WTC11 (cell line): Measurements from ENCODE around the gene SLC46A1. TPM values are rescaled to one million over a fixed set of nuclear protein-coding genes. Genes with fewer than 3 reads are reported as not detected.
A peak's percentile ranks its signal among the peaks of the same experiment; 100 is the strongest.

Source experiments
- ATAC-seq: fragments of 200-7000 bp; cut with Tn5 transposase; 2 replicates; pipeline ENCODE4 v1.10.0; 2021; ENCODE audit warnings: mild to moderate bottlenecking, moderate library complexity
- CTCF ChIA-PET: fragments of 300-600 bp; sonication (Branson Sonifier 250); formaldehyde crosslinking; loops from one replicate; lab custom pipeline; 2021; ENCODE audit warnings: antibody characterized with exemption; lab: Charles Lee
- POLR2A ChIA-PET: fragments of 350-600 bp; sonication (Branson Sonifier 250); formaldehyde crosslinking; loops from one replicate; lab custom pipeline; 2021; ENCODE audit warnings: antibody characterized with exemption; lab: Charles Lee
- DNase-seq: peaks from one replicate; pipeline ENCODE4 v3.0.0; 2021; ENCODE audit warnings: low spot score
- H3K27ac Mint-ChIP-seq: 2 replicates; pipeline ENCODE4 v1.8.0; 2021; ENCODE audit warnings: mixed read lengths
- H3K27me3 Mint-ChIP-seq: 2 replicates; pipeline ENCODE4 v1.8.0; 2021; ENCODE audit warnings: low read depth, mild to moderate bottlenecking, moderate library complexity, mixed read lengths
- H3K36me3 Mint-ChIP-seq: 2 replicates; pipeline ENCODE4 v1.8.0; 2021; ENCODE audit warnings: mixed read lengths
- H3K4me1 Mint-ChIP-seq: 2 replicates; pipeline ENCODE4 v1.8.0; 2022; ENCODE audit warnings: mixed read lengths
- H3K4me3 Mint-ChIP-seq: 2 replicates; pipeline ENCODE4 v1.8.0; 2021; ENCODE audit warnings: mild to moderate bottlenecking, moderate library complexity, mixed read lengths
- H3K9me3 Mint-ChIP-seq: 2 replicates; pipeline ENCODE4 v1.8.0; 2021; ENCODE audit warnings: mixed read lengths
- AFF4 ChIP-seq: sonication (generic); formaldehyde crosslinking; IDR thresholded peaks from 2 replicates; pipeline ENCODE4 v1.8.1; 2023; ENCODE audit warnings: mild to moderate bottlenecking, missing genetic modification reagents, borderline replicate concordance
- AR ChIP-seq: fragments of 250-450 bp; sonication (Bioruptor Pico); IDR thresholded peaks from 2 replicates; pipeline ENCODE4 v1.9.0; 2021; ENCODE audit warnings: mild to moderate bottlenecking
- ATF3 ChIP-seq: sonication (generic); formaldehyde crosslinking; conservative IDR thresholded peaks from 2 replicates; pipeline ENCODE4 v1.8.1; 2022; ENCODE audit warnings: mild to moderate bottlenecking, missing genetic modification reagents
- GABPB1 ChIP-seq: sonication (generic); formaldehyde crosslinking; IDR thresholded peaks from 2 replicates; pipeline ENCODE4 v1.8.1; 2023; ENCODE audit warnings: mild to moderate bottlenecking, missing genetic modification reagents
- GRHL2 ChIP-seq: fragments of 250-450 bp; sonication (Bioruptor Pico); IDR thresholded peaks from 2 replicates; pipeline ENCODE4 v1.8.0; 2022; ENCODE audit warnings: mild to moderate bottlenecking, moderate library complexity; ENCODE audit not compliant: insufficient replicate concordance, severe bottlenecking
- IRF2 ChIP-seq: sonication (generic); formaldehyde crosslinking; IDR thresholded peaks from 2 replicates; pipeline ENCODE4 v1.8.0; 2022; ENCODE audit warnings: low read depth, missing genetic modification reagents, borderline replicate concordance
- NFYB ChIP-seq: sonication (generic); formaldehyde crosslinking; conservative IDR thresholded peaks from 2 replicates; pipeline ENCODE4 v1.8.0; 2022; ENCODE audit warnings: low read depth, missing genetic modification reagents
- NR1H2 ChIP-seq: sonication (generic); formaldehyde crosslinking; IDR thresholded peaks from 2 replicates; pipeline ENCODE4 v1.9.0; 2021; ENCODE audit warnings: mild to moderate bottlenecking, moderate library complexity, missing genetic modification reagents
- PRRX2 ChIP-seq: fragments of 250-450 bp; sonication (Bioruptor Pico); IDR thresholded peaks from 2 replicates; pipeline ENCODE4 v1.8.0; 2021; ENCODE audit warnings: mild to moderate bottlenecking
- SMAD4 ChIP-seq: sonication (generic); formaldehyde crosslinking; IDR thresholded peaks from 2 replicates; pipeline ENCODE4 v1.8.0; 2022; ENCODE audit warnings: mild to moderate bottlenecking, missing genetic modification reagents
- SOX15 ChIP-seq: fragments of 250-450 bp; sonication (Bioruptor Pico); IDR thresholded peaks from 2 replicates; pipeline ENCODE4 v1.9.0; 2021; ENCODE audit warnings: mild to moderate bottlenecking
- TCF7 ChIP-seq: sonication (generic); formaldehyde crosslinking; IDR thresholded peaks from 2 replicates; pipeline ENCODE4 v1.8.0; 2022; ENCODE audit warnings: mild to moderate bottlenecking, low read depth, missing genetic modification reagents, moderate library complexity
- USF2 ChIP-seq: sonication (generic); formaldehyde crosslinking; IDR thresholded peaks from 2 replicates; pipeline ENCODE4 v1.8.1; 2023; ENCODE audit warnings: mild to moderate bottlenecking, missing genetic modification reagents, moderate library complexity
- ZNF423 ChIP-seq: fragments of 250-450 bp; sonication (Bioruptor Pico); IDR thresholded peaks from 2 replicates; pipeline ENCODE4 v2.1.2; 2022; ENCODE audit warnings: mild to moderate bottlenecking, moderate library complexity
- ZNF512 ChIP-seq: sonication (generic); formaldehyde crosslinking; IDR thresholded peaks from 2 replicates; pipeline ENCODE4 v1.8.1; 2022; ENCODE audit warnings: missing genetic modification reagents, borderline replicate concordance
- total RNA-seq: library from RNA; stranded (reverse); gene quantifications from 3 replicates; pipeline ENCODE4 v1.2.3, GENCODE V29; 2021
- TF ChIP-seq, protein P1 (sequence below): sonication (generic); formaldehyde crosslinking; IDR thresholded peaks from 2 replicates; pipeline ENCODE4 v1.8.0; 2023; ENCODE audit warnings: mild to moderate bottlenecking, missing genetic modification reagents
- TF ChIP-seq, protein P2 (sequence below): fragments of 250-450 bp; sonication (Bioruptor Pico); IDR thresholded peaks from 2 replicates; pipeline ENCODE4 v1.9.0; 2021; ENCODE audit warnings: moderate library complexity, mild to moderate bottlenecking, inconsistent platforms, borderline replicate concordance

Gene SLC46A1
- total RNA-seq, 1 experiment from 2014 or later: 6.7 TPM

- no peak overlapping the region for H3K4me3 Mint-ChIP-seq
- H3K4me1 Mint-ChIP-seq: peaks cover 16% of the 10 kb centered on the region
- ChIA-PET POLR2A (interaction anchor here (0.6 kb wide), 1 partner anchor 446 kb away, joined by 3 read pairs; no protein-coding TSS in a partner anchor), CTCF (interaction anchor here (1.3 to 2.3 kb wide), 5 partner anchors 9 to 30 kb away, joined by 4 to 11 read pairs (median 8); no protein-coding TSS in a partner anchor)
- H3K36me3 Mint-ChIP-seq: 0 out of 2 replicates have a peak, but pooled peaks cover 3% of the 10 kb centered on the region
- peak; percentile 62 for ATAC-seq
- no peaks in the 10 kb centered on the region for H3K9me3 Mint-ChIP-seq
- TF ChIP-seq, protein P1, sequence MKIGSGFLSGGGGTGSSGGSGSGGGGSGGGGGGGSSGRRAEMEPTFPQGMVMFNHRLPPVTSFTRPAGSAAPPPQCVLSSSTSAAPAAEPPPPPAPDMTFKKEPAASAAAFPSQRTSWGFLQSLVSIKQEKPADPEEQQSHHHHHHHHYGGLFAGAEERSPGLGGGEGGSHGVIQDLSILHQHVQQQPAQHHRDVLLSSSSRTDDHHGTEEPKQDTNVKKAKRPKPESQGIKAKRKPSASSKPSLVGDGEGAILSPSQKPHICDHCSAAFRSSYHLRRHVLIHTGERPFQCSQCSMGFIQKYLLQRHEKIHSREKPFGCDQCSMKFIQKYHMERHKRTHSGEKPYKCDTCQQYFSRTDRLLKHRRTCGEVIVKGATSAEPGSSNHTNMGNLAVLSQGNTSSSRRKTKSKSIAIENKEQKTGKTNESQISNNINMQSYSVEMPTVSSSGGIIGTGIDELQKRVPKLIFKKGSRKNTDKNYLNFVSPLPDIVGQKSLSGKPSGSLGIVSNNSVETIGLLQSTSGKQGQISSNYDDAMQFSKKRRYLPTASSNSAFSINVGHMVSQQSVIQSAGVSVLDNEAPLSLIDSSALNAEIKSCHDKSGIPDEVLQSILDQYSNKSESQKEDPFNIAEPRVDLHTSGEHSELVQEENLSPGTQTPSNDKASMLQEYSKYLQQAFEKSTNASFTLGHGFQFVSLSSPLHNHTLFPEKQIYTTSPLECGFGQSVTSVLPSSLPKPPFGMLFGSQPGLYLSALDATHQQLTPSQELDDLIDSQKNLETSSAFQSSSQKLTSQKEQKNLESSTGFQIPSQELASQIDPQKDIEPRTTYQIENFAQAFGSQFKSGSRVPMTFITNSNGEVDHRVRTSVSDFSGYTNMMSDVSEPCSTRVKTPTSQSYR: no peak
- TF ChIP-seq, protein P2, sequence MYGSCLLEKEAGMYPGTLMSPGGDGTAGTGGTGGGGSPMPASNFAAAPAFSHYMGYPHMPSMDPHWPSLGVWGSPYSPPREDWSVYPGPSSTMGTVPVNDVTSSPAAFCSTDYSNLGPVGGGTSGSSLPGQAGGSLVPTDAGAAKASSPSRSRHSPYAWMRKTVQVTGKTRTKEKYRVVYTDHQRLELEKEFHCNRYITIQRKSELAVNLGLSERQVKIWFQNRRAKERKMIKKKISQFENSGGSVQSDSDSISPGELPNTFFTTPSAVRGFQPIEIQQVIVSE: no peak
- TF ChIP-seq TCF7: no peak
- TF ChIP-seq GABPB1: no peak
- TF ChIP-seq ZNF512 (CRISPR knock-in tag): no peak
- no peak for TF ChIP-seq AR (CRISPR knock-in tag)
- no peak for TF ChIP-seq NR1H2
- no peak for TF ChIP-seq ATF3 (CRISPR knock-in tag)
- TF ChIP-seq SOX15 (CRISPR knock-in tag): no peak
- no peak for TF ChIP-seq PRRX2 (CRISPR knock-in tag)
- no peak for TF ChIP-seq GRHL2 (CRISPR knock-in tag)
- no peak for TF ChIP-seq SMAD4
- TF ChIP-seq USF2 (CRISPR knock-in tag): no peak
- TF ChIP-seq NFYB (CRISPR knock-in tag): no peak
- TF ChIP-seq ZNF423: no peak
- TF ChIP-seq IRF2: no peak
- no peak for TF ChIP-seq AFF4
- peaks cover 10% of the 10 kb centered on the region for H3K27me3 Mint-ChIP-seq
- DNase-seq: no peak
- H3K27ac Mint-ChIP-seq: no peak overlapping the region
Measured at GRCh38 chr17:28396635-28397239, 9.3 kb downstream of the SLC46A1 start.
